ENCODE measurements around the gene LAMP2.

DNA sequence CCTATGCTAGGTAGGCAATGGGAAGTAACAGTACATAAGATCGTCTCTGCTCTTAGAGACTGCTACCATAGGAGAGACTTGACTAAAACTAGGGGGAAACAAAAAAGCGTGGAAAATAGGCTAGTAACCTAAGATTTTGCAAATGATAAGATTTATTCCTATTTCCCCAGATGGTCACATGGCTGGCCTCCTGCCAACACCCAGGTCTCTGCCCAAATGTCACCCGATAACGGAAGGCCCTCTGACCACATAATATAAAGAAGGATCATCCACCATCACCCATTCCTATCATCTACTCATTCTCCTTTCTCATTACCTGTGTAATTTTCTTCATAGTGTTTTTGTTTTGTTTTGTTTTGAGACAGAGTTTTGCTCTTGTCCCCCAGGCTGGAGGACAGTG is 4.7 kb downstream of the LAMP2 start:
- TF ChIP-seq, protein P1, sequence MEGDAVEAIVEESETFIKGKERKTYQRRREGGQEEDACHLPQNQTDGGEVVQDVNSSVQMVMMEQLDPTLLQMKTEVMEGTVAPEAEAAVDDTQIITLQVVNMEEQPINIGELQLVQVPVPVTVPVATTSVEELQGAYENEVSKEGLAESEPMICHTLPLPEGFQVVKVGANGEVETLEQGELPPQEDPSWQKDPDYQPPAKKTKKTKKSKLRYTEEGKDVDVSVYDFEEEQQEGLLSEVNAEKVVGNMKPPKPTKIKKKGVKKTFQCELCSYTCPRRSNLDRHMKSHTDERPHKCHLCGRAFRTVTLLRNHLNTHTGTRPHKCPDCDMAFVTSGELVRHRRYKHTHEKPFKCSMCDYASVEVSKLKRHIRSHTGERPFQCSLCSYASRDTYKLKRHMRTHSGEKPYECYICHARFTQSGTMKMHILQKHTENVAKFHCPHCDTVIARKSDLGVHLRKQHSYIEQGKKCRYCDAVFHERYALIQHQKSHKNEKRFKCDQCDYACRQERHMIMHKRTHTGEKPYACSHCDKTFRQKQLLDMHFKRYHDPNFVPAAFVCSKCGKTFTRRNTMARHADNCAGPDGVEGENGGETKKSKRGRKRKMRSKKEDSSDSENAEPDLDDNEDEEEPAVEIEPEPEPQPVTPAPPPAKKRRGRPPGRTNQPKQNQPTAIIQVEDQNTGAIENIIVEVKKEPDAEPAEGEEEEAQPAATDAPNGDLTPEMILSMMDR (IDR thresholded peaks at IDR 0.05) = no peak
- TF ChIP-seq POLR2A (IDR thresholded peaks at IDR 0.05) (no peak), POLR2AphosphoS5 (IDR thresholded peaks at IDR 0.05) (no peak), EP300 (IDR thresholded peaks at IDR 0.05) (no peak)

Data from sigmoid colon (tissue), 4 donors.